Smooth muscle cell (in vitro differentiated cells): ENCODE results near the gene RGS19. TPM values are rescaled to one million over a fixed set of nuclear protein-coding genes. Genes with fewer than 3 reads are reported as not detected.
A peak's percentile ranks its signal among the peaks of the same experiment; 100 is the strongest.

Experiments
- DNase-seq: peaks from one replicate; lab custom pipeline; 2025; ENCODE audit not compliant: unreplicated experiment; lab: John Stamatoyannopoulos, UW
- H2AFZ ChIP-seq: fragments of 200-600 bp; sonication (generic); 2 replicates; pipeline ENCODE4 v1.6.0; 2016; ENCODE audit warnings: antibody characterized with exemption, low read depth, mild to moderate bottlenecking
- H3F3A ChIP-seq: fragments of 200-600 bp; sonication (generic); 2 replicates; pipeline ENCODE4 v1.6.0; 2017; ENCODE audit warnings: antibody characterized with exemption, low read depth
- H3K27ac ChIP-seq: fragments of 200-600 bp; sonication (generic); 2 replicates; pipeline ENCODE4 v1.5.1; 2016; ENCODE audit warnings: low read depth, mild to moderate bottlenecking
- H3K27me3 ChIP-seq: fragments of 200-600 bp; sonication (generic); 2 replicates; pipeline ENCODE4 v1.6.1; 2016; ENCODE audit warnings: low read depth, mild to moderate bottlenecking
- H3K36me3 ChIP-seq: fragments of 200-600 bp; sonication (generic); 2 replicates; pipeline ENCODE4 v1.5.1; 2016; ENCODE audit warnings: low read depth
- H3K4me1 ChIP-seq: fragments of 200-600 bp; sonication (generic); 2 replicates; pipeline ENCODE4 v1.5.1; 2016; ENCODE audit warnings: low read depth
- H3K4me2 ChIP-seq: fragments of 200-600 bp; sonication (generic); 2 replicates; pipeline ENCODE4 v1.6.0; 2016; ENCODE audit warnings: mild to moderate bottlenecking
- H3K4me3 ChIP-seq: fragments of 200-600 bp; sonication (generic); 2 replicates; pipeline ENCODE4 v1.5.1; 2016; ENCODE audit warnings: mild to moderate bottlenecking
- H3K79me2 ChIP-seq: fragments of 200-600 bp; sonication (generic); 2 replicates; pipeline ENCODE4 v1.6.0; 2016; ENCODE audit warnings: low read depth, mild to moderate bottlenecking
- H3K9ac ChIP-seq: fragments of 200-600 bp; sonication (generic); 2 replicates; pipeline ENCODE4 v1.6.0; 2016; ENCODE audit warnings: low read depth
- H3K9me3 ChIP-seq: fragments of 200-600 bp; sonication (generic); replicated peaks from 2 replicates; pipeline ENCODE4 v1.5.1; 2016; ENCODE audit warnings: low read depth
- H4K20me1 ChIP-seq: fragments of 200-600 bp; sonication (generic); 2 replicates; pipeline ENCODE4 v1.6.0; 2016; ENCODE audit warnings: low read depth
- CTCF ChIP-seq: fragments of 200-600 bp; sonication (generic); IDR thresholded peaks from 2 replicates; pipeline ENCODE4 v1.5.1; 2017; ENCODE audit warnings: borderline replicate concordance, mild to moderate bottlenecking, antibody characterized with exemption; ENCODE audit not compliant: insufficient read depth, poor library complexity, severe bottlenecking
- WGBS: methylation state at CpG from one replicate; pipeline ENCODE4 v1.1.7; 2016; ENCODE audit warnings: low lambda C conversion rate; 5-methylcytosine and 5-hydroxymethylcytosine counted together
- polyA plus RNA-seq: library from polyadenylated mRNA; unstranded; fragments of >200 nt; fragmentation: Nextera tagmentation; extraction: Ambion mirVana; gene quantifications from 2 replicates; pipeline ENCODE4 v1.2.1, GENCODE V29; 2016
- total RNA-seq: library from RNA; depleted of rRNA; stranded (reverse); fragments of >200 nt; gene quantifications from 2 replicates; pipeline ENCODE4 v1.2.3, GENCODE V29; 2014

Gene RGS19
- total and polyA plus RNA-seq, 2 experiments from 2014 or later = 17.4 to 24.6 TPM

GRCh38 chr20:64041781-64042053 lies 37.6 kb downstream of the RGS19 start:
- Histone ChIP-seq H4K20me1 (no peaks in the 10 kb centered on the region), H3K27me3 (peaks cover 41% of the 10 kb centered on the region), H3K9me3 (no peaks in the 10 kb centered on the region), H3K27ac (no peak overlapping the region), H3K4me3 (peak overlapping the region; percentile 57), H3K4me1 (peaks cover 10% of the 10 kb centered on the region), H3F3A (peaks cover 6% of the 10 kb centered on the region), H3K36me3 (no peaks in the 10 kb centered on the region), H3K79me2 (no peaks in the 10 kb centered on the region), H2AFZ (no peak overlapping the region), H3K9ac (no peak overlapping the region), H3K4me2 (peak overlapping the region; percentile 97)
- DNase-seq = no peak
- 56% methylated on average over 9 of the region's 11 CpGs for WGBS
- TF ChIP-seq CTCF = no peak

- Histone ChIP-seq H4K20me1 (no peaks in the 10 kb centered on the region), H3K4me1 (peaks cover 10% of the 10 kb centered on the region), H3K27me3 (peaks cover 41% of the 10 kb centered on the region), H3K9ac (no peak overlapping the region), H2AFZ (no peak overlapping the region), H3K4me2 (peak overlapping the region; percentile 97), H3K9me3 (no peaks in the 10 kb centered on the region), H3K4me3 (no peak overlapping the region), H3F3A (peaks cover 6% of the 10 kb centered on the region), H3K79me2 (no peaks in the 10 kb centered on the region), H3K27ac (no peak overlapping the region), H3K36me3 (no peaks in the 10 kb centered on the region)
- 78% methylated on average over 15 of the region's 15 CpGs for WGBS
- TF ChIP-seq CTCF = no peak
- DNase-seq = no peak
Observed at GRCh38 chr20:64041040-64041780, 38.1 kb downstream of the RGS19 start.

DNA sequence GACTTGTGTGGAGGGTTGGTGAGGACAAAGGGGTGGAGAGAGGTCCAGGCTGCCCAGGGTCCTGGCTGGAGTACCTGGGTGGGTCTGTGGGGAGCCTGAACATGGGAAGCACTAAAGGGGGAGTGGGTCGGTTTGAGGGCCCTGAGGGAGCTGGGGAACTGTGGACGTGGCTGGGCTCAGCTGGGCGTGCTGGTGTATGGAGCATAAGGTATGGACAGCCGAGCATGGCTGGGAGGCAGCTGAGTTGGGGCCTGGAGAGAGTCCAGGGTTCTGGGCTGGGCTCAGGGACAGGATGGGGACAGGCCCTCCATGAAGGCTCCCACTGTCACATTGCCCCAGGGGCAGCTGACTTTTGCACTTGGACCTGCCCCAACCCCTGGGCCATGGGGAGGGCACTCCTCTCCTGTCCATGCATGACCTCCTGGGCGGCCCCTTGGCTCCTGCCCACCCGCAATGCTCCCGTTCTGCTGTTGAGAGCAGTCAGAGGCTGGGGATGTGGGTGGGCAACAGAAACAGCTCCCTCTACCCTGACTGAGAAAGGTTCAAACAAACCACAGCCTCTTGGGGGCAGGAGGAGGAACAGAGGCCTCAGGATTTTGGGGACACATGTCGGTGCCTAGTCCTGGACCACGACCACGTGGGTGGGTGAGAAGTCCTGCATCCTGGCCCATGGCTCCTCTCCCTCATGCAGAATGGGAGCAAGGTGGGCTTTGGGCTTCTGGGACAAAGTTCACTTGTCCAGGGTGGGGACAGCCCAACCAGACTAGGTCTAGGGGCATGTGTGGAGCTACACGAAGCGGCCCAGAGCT lies 38.9 kb downstream of the RGS19 start:
- peaks cover 6% of the 10 kb centered on the region for H3F3A ChIP-seq
- DNase-seq = no peak
- no peak overlapping the region for H3K4me2 ChIP-seq
- no peaks in the 10 kb centered on the region for H4K20me1 ChIP-seq
- H3K27me3 ChIP-seq = peaks cover 41% of the 10 kb centered on the region
- no peak overlapping the region for H3K27ac ChIP-seq
- no peak for TF ChIP-seq CTCF
- H3K79me2 ChIP-seq = no peaks in the 10 kb centered on the region
- WGBS = 87% methylated on average over 12 of the region's 12 CpGs
- H3K36me3 ChIP-seq = no peaks in the 10 kb centered on the region
- H3K4me3 ChIP-seq = no peak overlapping the region
- H2AFZ ChIP-seq = no peak overlapping the region
- no peaks in the 10 kb centered on the region for H3K9me3 ChIP-seq
- H3K4me1 ChIP-seq = peaks cover 10% of the 10 kb centered on the region
- no peak overlapping the region for H3K9ac ChIP-seq
